H1 (cell line): Measurements from ENCODE around the gene COX7A1. TPM values are rescaled to one million over a fixed set of nuclear protein-coding genes. Genes with fewer than 3 reads are reported as not detected.

Source experiments
- BRCA1 ChIP-seq: IDR thresholded peaks from 2 replicates; pipeline ENCODE4 v1.6.1; 2012; ENCODE audit warnings: low read depth, low read length, improper control_type of control experiment
- EGR1 ChIP-seq: IDR thresholded peaks from 2 replicates; pipeline ENCODE4 v1.6.1; 2011; ENCODE audit warnings: low read depth, low read length, borderline replicate concordance
- GTF2F1 ChIP-seq: IDR thresholded peaks from 2 replicates; pipeline ENCODE4 v1.6.1; 2012; ENCODE audit warnings: low read depth, low read length, improper control_type of control experiment, borderline replicate concordance
- PHF8 ChIP-seq: fragments of 200-600 bp; sonication (generic); conservative IDR thresholded peaks from 2 replicates; pipeline ENCODE4 v1.7.1; 2012; ENCODE audit warnings: low read depth, mild to moderate bottlenecking, inconsistent platforms, low read length, moderate library complexity
- SRF ChIP-seq: IDR thresholded peaks from 2 replicates; pipeline ENCODE4 v1.6.1; 2011; ENCODE audit warnings: mild to moderate bottlenecking, low read depth, low read length, moderate library complexity
- polyA plus RNA-seq, 7 experiments: library from polyadenylated mRNA; depleted of rRNA in 3 of 7; stranded (reverse) in 5 of 7; unstranded in 2 of 7; fragments of >200 nt in 5 of 7; fragments of 200-250 nt in 2 of 7; gene quantifications; 1 replicate in 5 of 7; 2 replicates in 1 of 7; 4 replicates in 1 of 7; pipeline versions ENCODE4 v1.2.1 to v1.2.3, GENCODE V29; 2011 to 2013; ENCODE audit warnings: missing spikeins in 2 of 7, mixed read lengths in 2 of 7
- total RNA-seq: library from RNA; stranded (reverse); fragmentation: NEBNext Ultra II Directional; extraction: Animal tissue kit (Norgen Biotek cat#: 25700); gene quantifications from 2 replicates; pipeline ENCODE4 v1.2.1, GENCODE V29; 2021
- TF ChIP-seq, protein P1 (sequence below): IDR thresholded peaks from 2 replicates; pipeline ENCODE4 v1.6.1; 2012; ENCODE audit warnings: inconsistent platforms
- TF ChIP-seq, protein P2 (sequence below): IDR thresholded peaks from 2 replicates; pipeline ENCODE4 v1.6.1; 2012; ENCODE audit warnings: inconsistent platforms

COX7A1 gene
- total and polyA plus RNA-seq, 2 of the 8 experiments (the other 6 are each of a cell fraction or from before 2014, with no cell fraction given): 0.60 TPM

DNA sequence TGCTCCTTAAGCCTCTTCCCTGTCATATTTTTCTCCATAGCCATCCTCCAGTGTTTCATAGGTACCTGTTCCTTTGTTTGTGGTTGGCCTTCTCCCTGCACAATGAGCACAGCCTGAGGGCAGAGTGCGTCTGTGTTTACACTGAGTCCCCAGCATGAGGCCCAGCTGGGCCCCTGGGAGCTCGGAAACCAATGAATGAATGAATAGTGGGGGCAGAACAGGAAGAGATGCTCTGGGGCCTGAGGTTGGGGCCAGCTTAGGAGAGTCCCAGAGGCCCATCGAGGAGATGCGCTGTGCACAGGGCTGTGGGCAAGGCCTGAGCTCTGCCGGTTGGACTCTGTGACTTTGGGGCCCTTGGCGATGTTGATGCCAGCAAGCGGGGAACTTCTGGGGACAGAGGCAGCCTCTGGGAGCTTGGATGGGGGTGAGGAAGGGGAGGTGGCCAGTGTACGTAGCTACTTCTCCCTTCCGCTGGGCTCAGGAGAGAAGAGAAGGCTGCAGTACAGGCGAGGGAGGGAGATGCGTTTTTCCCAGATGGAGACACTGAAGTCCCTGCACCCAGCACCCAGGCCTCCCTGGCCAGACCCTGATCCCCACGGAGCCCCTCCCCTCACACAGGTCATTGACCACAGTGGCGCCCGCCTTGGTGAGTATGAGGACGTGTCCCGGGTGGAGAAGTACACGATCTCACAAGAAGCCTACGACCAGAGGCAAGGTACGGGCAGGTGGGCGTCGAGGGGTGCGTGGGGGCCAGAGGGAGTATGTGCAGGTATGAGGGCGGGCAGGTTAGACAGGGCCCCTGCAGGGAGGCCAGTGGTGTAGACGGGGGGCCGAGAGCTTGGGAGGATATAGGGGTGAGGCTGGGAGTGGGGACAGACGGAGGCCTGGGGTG lies 31.9 kb downstream of the COX7A1 start (continued):
- TF ChIP-seq, protein P1, sequence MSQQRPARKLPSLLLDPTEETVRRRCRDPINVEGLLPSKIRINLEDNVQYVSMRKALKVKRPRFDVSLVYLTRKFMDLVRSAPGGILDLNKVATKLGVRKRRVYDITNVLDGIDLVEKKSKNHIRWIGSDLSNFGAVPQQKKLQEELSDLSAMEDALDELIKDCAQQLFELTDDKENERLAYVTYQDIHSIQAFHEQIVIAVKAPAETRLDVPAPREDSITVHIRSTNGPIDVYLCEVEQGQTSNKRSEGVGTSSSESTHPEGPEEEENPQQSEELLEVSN: no peak
- no peak for TF ChIP-seq GTF2F1
- TF ChIP-seq BRCA1: no peak
- TF ChIP-seq, protein P2, sequence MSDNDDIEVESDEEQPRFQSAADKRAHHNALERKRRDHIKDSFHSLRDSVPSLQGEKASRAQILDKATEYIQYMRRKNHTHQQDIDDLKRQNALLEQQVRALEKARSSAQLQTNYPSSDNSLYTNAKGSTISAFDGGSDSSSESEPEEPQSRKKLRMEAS: no peak
- no peak for TF ChIP-seq EGR1
- no peak for TF ChIP-seq SRF
- no peak for TF ChIP-seq PHF8
- TF ChIP-seq, all 59 proteins: peak for 0
